Measurements from ENCODE around the gene LMBRD1.

LMBRD1 gene

DNA sequence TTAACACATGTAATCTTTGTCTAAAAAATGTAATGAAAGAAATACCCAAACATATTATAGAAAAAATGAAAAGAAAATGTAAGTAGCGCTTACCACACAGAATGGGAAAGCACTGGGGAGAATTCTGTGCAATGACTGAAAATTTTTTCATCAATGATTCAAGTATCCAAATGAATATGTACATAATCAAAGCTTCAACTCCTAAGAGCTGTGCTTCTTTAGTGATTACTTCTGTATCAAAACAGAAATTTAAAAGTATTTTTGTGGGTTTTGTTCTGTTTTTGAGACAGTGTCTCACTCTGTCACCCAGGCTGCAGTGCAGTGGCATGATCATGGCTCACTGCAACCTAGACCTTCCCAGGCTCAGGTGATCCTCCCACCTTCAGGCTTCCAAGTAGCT lies 13.7 kb downstream of the LMBRD1 start:
- H3K4me3 ChIP-seq (ENCODE audit: low read depth, low read length), result no peak overlapping the region
- DNase-seq (ENCODE audit: low read depth, low spot score), result no peak
- ChIA-PET POLR2A (no interaction called here), CTCF (interaction anchor here (2.9 kb wide), 1 partner anchor 14 kb away, joined by 16 read pairs; the partner anchor contains the start of gene LMBRD1)
- TF ChIP-seq CTCF (IDR thresholded peaks at IDR 0.05; ENCODE audit: insufficient read depth, low read length, missing control alignments), result no peak

GRCh38 chr6:69780585-69781178 lies 16.1 kb downstream of the LMBRD1 start:
- DNase-seq (ENCODE audit: low read depth, low spot score), result no peak
- ChIA-PET POLR2A (no interaction called here), CTCF (interaction anchor here (0.6 to 2.9 kb wide), 3 partner anchors 11 to 81 kb away, joined by 3 to 16 read pairs (median 3); partner anchors contain the start of gene LMBRD1)
- H3K4me3 ChIP-seq (ENCODE audit: low read depth, low read length), result no peak overlapping the region
- no peak for TF ChIP-seq CTCF (IDR thresholded peaks at IDR 0.05; ENCODE audit: insufficient read depth, low read length, missing control alignments)

DNA sequence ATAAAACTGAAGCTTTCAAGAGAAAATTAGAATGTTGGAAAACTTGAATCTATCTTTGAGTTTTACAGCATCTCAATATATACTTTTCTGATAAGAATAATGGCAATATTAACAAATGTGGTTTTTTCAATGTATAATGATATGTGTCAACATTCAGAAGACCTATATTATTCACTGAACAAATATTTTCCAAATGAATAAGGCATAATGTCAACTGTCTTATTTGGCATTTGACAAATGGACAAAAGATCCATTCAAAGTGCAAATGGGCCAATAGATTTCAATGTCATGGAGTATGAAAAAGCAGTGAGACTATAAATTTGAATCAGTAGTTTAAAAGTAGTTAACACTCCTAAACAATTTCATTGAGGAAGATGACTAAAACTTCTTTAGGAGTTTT lies 20.9 kb downstream of the LMBRD1 start:
- no peak for TF ChIP-seq CTCF (IDR thresholded peaks at IDR 0.05; ENCODE audit: insufficient read depth, low read length, missing control alignments)
- POLR2A ChIA-PET, result no interaction called here
- H3K4me3 ChIP-seq (ENCODE audit: low read depth, low read length), result no peak overlapping the region
- DNase-seq (ENCODE audit: low read depth, low spot score), result no peak
- CTCF ChIA-PET, result interaction anchor here (1.6 kb wide), 1 partner anchor 21 kb away, joined by 5 read pairs; no protein-coding TSS in a partner anchor

- TF ChIP-seq CTCF (IDR thresholded peaks at IDR 0.05; ENCODE audit: insufficient read depth, low read length, missing control alignments), result no peak
- CTCF ChIA-PET, result interaction anchor here (1.6 kb wide), 1 partner anchor 22 kb away, joined by 5 read pairs; no protein-coding TSS in a partner anchor
- POLR2A ChIA-PET, result no interaction called here
- DNase-seq (ENCODE audit: low read depth, low spot score), result no peak
- H3K4me3 ChIP-seq (ENCODE audit: low read depth, low read length), result no peak overlapping the region
Observed at GRCh38 chr6:69775585-69775849, 21.3 kb downstream of the LMBRD1 start.

GRCh38 chr6:69774740-69775584 lies 21.8 kb downstream of the LMBRD1 start:
- no peak for TF ChIP-seq CTCF (IDR thresholded peaks at IDR 0.05; ENCODE audit: insufficient read depth, low read length, missing control alignments)
- ChIA-PET POLR2A (no interaction called here), CTCF (interaction anchor here (1.6 kb wide), 1 partner anchor 22 kb away, joined by 5 read pairs; no protein-coding TSS in a partner anchor)
- H3K4me3 ChIP-seq (ENCODE audit: low read depth, low read length), result no peak overlapping the region
- no peak for DNase-seq (ENCODE audit: low read depth, low spot score)

GRCh38 chr6:69771158-69771906 lies 25.5 kb downstream of the LMBRD1 start:
- TF ChIP-seq CTCF (IDR thresholded peaks at IDR 0.05; ENCODE audit: insufficient read depth, low read length, missing control alignments), result no peak
- POLR2A ChIA-PET, result interaction anchor here (0.6 kb wide), 1 partner anchor 9 kb away, joined by 5 read pairs; no protein-coding TSS in a partner anchor
- CTCF ChIA-PET, result interaction anchor here (1.5 kb wide), 1 partner anchor 25 kb away, joined by 4 read pairs; no protein-coding TSS in a partner anchor
- no peak for DNase-seq (ENCODE audit: low read depth, low spot score)
- H3K4me3 ChIP-seq (ENCODE audit: low read depth, low read length), result no peak overlapping the region

All from AG04449 (cell line).